C4-2B (cell line): Measurements from ENCODE around the gene PAX1.

Experiments used
- H3K27ac ChIP-seq: fragments of 450-650 bp; 2 replicates; pipeline ENCODE4 v1.5.1; 2017
- CTCF ChIP-seq: fragments of 450-650 bp; conservative IDR thresholded peaks from 2 replicates; pipeline ENCODE4 v1.5.1; 2017; ENCODE audit warnings: mild to moderate bottlenecking
- ZFX ChIP-seq: fragments of 450-650 bp; IDR thresholded peaks from 2 replicates; pipeline ENCODE4 v1.6.1; 2017

PAX1 gene

DNA sequence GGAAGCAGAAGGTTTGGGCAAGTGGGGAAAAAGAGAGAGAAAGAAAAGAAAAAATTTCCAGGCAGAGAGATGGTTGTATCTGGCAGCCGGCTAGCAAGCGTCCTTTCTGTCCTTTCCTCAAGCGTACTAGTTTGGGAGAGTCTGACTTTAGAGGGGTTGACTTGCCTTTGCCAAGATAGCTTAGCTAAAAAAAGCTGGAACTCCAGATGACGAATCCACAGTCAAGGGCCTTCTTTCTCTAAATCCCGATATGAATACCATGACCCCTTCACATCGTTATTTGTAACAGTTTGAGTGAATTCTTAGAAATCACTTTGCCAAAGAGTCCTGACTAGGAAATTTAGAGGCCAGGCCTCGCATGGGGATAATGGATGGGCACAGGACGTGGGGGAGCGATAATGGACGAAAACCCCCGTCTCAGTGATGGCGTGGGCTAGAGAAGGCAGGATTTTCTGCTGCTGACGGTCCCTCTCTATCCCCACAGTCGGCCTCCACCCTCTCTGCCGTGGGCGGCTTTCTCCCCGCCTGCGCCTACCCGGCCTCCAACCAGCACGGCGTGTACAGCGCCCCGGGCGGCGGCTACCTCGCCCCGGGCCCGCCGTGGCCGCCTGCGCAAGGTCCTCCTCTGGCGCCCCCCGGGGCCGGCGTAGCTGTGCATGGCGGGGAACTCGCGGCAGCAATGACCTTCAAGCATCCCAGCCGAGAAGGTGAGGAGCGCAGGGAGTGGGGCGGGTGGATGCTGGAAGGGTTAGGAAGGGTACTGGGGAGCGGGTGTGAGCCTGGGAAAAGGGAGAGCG lies 3.5 kb downstream of the PAX1 start:
- H3K27ac ChIP-seq = no peak overlapping the region
- no peak for TF ChIP-seq ZFX
- no peak for TF ChIP-seq CTCF

DNA sequence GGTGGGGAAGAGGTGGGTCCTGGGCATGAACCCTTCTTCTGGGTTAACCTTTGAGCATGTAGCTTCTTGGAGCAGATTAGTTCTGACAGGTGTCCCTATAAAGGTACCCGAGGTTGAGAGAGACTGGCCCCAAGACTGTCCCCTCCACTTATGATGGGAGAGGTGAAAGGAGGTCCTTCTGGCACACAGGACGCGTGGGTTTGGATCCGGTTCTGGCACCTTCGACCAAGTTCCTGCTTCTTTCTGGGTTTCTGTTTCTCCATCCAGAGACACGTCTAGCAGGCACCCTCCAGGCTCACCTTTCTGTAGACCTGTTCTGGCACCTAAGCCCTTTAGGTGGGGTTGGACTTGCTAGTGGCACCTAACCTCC lies 4.1 kb downstream of the PAX1 start:
- H3K27ac ChIP-seq = no peak overlapping the region
- TF ChIP-seq CTCF (no peak), ZFX (no peak)

GRCh38 chr20:21710341-21710740 lies 4.9 kb downstream of the PAX1 start:
- H3K27ac ChIP-seq = no peak overlapping the region

GRCh38 chr20:21710863-21711431 lies 5.5 kb downstream of the PAX1 start:
- no peak overlapping the region for H3K27ac ChIP-seq
- no peak for TF ChIP-seq CTCF
- TF ChIP-seq ZFX = no peak

More at GRCh38 chr20:21710341-21710740, 4.9 kb downstream of the PAX1 start:
- no peak for TF ChIP-seq ZFX
- TF ChIP-seq CTCF = no peak

GRCh38 chr20:21712443-21713059 lies 7.1 kb downstream of the PAX1 start:
- no peak for TF ChIP-seq ZFX
- no peak for TF ChIP-seq CTCF
- H3K27ac ChIP-seq = no peak overlapping the region

DNA sequence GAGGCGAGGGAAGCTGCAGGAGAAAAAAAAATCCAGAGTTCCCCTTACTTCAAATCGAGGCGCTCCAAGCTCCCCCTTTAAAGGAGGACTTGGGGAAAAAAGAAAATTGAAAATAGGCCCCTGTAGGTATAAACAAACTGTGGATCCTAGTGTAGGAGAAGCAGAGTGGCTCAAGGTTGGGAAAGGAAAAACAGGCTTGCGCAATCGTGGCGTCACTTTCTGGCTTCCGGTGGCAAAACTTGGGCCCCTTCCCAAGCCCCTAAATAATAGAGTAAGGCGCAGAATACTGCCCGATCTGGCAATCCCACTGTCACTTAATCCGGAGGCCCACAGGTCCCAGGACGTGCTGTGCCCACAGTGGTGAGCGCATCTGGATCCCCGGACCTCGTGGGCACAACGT lies 8.0 kb downstream of the PAX1 start:
- no peak for TF ChIP-seq ZFX
- no peak for TF ChIP-seq CTCF
- no peak overlapping the region for H3K27ac ChIP-seq

DNA sequence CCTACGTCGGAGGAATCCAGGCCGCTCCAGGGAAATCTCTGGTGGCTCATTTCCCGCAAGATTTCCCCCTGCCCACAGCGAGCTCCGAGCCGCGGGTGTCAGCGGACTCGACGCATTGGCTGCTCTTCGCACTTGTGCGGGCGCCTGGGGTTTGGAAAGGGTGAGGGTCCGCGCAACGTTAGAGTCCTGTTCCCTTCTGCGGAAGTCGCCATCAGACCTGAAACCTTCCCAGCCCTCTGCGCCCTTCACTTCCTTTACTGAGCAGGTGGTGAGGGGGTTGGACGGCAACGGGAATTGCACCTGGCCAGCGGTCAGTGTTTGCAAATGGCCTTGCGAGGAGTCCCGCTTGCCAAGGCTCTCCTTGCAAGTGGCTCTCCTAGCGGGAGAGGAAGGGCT lies 8.4 kb downstream of the PAX1 start:
- TF ChIP-seq CTCF = no peak
- TF ChIP-seq ZFX = no peak
- H3K27ac ChIP-seq = no peak overlapping the region
